ENCODE results near the gene CRYBG1.

The CRYBG1 gene

DNA sequence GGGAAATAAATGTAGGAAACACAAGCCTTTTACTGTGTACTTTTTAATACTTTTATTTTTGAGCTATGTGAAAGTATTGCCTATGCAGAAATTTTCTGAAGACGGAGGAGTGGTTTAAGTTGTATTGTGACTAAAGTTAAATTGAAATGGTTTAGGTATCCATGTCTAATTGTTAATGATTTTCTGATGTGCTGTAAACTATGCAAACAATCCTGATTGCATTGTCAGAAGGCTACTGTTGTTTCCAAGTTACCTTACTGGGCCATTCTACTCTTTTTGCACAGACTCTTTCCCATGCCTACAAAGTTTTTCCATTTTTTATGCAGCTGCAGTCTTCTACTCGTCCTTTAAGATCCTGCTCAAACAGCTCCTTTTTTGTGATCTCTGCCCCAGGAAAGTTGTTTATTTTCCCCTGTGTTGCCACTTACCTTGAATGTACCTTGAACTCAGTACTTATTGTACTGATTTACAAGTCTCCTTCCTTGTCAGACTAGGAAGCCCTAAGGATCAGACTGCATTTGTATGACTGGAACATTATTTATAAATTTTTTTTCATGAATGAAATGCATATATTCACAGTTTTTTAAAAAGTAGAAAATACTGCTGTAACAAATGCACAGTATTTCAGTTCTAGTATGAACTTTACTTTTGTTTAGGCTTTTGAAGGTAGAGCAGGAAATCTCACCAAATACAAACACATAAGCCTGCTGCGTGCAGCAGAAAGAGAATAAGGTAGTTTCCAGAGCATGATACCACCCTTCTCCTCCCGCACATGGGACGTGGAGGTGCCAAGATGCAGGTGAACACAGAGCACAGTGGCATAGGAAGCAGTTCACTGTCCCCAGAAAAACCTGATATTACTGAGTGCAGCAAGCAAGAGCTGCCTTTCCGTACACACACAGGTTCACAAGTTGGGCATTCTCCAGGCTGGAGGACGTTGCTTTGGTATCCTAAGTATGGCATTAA is 97.8 kb downstream of the CRYBG1 start:
- DNase-seq (ENCODE audit: low read depth), result no peak
- TF ChIP-seq, protein P1, sequence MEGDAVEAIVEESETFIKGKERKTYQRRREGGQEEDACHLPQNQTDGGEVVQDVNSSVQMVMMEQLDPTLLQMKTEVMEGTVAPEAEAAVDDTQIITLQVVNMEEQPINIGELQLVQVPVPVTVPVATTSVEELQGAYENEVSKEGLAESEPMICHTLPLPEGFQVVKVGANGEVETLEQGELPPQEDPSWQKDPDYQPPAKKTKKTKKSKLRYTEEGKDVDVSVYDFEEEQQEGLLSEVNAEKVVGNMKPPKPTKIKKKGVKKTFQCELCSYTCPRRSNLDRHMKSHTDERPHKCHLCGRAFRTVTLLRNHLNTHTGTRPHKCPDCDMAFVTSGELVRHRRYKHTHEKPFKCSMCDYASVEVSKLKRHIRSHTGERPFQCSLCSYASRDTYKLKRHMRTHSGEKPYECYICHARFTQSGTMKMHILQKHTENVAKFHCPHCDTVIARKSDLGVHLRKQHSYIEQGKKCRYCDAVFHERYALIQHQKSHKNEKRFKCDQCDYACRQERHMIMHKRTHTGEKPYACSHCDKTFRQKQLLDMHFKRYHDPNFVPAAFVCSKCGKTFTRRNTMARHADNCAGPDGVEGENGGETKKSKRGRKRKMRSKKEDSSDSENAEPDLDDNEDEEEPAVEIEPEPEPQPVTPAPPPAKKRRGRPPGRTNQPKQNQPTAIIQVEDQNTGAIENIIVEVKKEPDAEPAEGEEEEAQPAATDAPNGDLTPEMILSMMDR (conservative IDR thresholded peaks at IDR 0.05; ENCODE audit: low read length), result no peak
- no peak overlapping the region for H3K4me3 ChIP-seq (ENCODE audit: low read length)

DNA sequence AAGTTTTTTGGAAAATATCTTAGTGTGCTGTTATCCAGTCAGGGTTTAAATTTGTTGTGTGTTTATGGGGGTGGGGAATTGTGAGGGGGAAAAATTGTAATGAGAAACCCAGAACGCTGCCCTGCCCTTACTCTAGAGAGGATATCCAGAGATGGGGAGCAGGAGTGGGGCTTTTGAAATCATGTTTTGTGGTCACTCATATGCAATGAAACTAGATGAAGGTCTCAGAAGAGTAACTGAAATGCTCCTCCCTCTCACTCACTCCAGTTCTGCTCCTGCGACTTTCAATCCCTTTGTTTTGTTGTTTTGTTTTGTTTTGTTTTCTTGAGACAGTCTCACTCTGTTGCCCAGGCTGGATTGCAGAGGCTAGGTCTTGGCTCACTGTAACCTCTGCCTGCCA is 100.0 kb downstream of the CRYBG1 start:
- no peak for DNase-seq (ENCODE audit: low read depth)
- TF ChIP-seq, protein P1 (conservative IDR thresholded peaks at IDR 0.05; ENCODE audit: low read length), result no peak

DNA sequence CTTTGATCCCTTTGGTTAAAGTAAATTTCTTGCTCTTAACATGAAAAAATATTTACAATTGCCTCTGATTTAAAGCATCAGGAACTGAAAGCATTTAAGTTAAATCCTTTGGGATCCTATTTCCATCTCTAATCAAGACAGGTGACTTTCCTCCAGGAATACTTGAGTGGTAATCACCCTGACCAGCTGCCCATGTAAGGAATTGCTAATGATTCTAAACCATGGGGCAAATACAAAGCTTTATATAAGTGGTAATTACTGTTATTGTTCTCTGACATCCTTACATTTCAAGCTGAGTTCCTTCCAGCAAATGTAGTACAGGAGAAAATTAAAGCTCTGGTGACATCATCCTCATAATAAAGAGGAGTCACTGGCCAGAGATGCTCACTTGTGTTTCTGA is 100.6 kb downstream of the CRYBG1 start:
- no peak overlapping the region for H3K4me3 ChIP-seq (ENCODE audit: low read length)
- DNase-seq (ENCODE audit: low read depth), result no peak
- TF ChIP-seq, protein P1 (conservative IDR thresholded peaks at IDR 0.05; ENCODE audit: low read length), result no peak

More for the DNA sequence above, 100.0 kb downstream of the CRYBG1 start:
- H3K4me3 ChIP-seq (ENCODE audit: low read length), result no peak overlapping the region

DNA sequence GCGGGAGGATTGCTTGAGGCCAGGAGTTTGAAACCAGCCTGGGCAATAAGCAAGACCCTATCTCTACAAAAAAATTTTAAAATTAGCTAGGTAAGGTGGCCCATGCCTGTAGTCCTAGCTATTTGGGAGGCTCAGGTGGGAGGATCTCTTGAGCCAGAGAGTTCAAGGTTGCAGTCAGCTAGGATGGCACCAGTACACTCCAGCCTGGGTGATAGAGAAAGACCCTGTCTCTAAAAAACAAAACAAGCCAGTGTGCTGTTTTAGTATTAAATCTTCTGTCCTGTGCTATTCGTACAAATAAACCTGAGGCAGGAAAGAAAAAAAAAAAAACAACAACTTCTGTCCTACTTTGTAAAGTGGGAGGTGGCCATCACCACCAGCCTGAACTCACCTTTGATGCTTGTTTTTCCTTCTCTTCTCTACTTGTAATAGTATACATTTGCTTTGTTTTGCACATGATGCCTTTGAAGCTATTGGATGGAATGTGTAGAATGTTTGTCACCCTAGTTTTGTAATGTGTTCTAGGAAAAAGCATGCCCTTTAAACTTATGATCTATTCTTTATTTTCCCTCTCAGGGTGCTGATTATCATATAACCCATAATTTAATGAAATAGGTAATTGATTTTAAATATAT is 102.5 kb downstream of the CRYBG1 start:
- TF ChIP-seq, protein P1 (conservative IDR thresholded peaks at IDR 0.05; ENCODE audit: low read length), result no peak
- no peak overlapping the region for H3K4me3 ChIP-seq (ENCODE audit: low read length)
- no peak for DNase-seq (ENCODE audit: low read depth)

DNA sequence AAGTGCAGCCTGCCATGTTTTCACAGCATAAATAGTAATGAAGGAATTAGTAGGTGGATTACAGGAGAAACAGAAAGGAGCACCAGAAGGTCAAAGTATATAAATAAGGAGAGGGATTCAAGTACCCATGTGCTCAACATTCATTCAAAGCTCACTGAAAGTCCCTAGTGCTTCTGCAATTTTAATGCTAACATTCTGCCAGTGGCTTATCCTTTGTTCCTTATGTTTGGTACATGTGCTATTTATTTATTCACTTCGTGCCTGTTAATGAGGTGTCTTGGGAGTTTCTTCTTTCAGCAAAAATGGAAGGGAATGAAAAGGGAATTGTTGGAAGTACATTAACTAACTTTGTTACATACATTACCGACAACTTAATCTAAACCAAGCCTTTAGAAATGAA is 105.7 kb downstream of the CRYBG1 start:
- H3K4me3 ChIP-seq (ENCODE audit: low read length), result no peak overlapping the region
- TF ChIP-seq, protein P1 (conservative IDR thresholded peaks at IDR 0.05; ENCODE audit: low read length), result no peak
- no peak for DNase-seq (ENCODE audit: low read depth)

DNA sequence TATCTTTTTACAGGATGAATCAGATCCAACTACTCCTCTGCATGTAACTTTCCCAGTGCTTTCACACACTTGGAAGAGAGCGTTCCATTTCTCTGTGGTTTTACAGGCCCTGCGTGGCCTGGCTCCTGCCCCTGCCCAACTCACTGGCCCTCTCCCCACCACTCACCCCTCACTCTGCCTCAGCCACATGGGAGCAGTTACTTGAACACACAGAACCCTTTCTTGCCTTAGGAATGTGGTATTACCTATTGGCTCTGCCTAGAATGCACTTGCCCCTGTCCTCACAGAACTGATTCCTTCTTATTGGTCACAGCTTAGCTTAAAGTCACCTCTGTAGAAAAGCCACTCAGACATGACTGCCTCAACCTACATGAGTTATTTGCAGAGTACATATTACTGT is 108.4 kb downstream of the CRYBG1 start:
- DNase-seq (ENCODE audit: low read depth), result no peak
- TF ChIP-seq, protein P1 (conservative IDR thresholded peaks at IDR 0.05; ENCODE audit: low read length), result no peak
- no peak overlapping the region for H3K4me3 ChIP-seq (ENCODE audit: low read length)
